Activated CD4-positive, alpha-beta T cell treated with anti-CD3 and anti-CD28 coated beads for 48 hours (primary cell): ENCODE results near the gene PSD4.

ENCODE experiments used
- DNase-seq: peaks from one replicate; pipeline ENCODE4 v3.0.0-alpha.2; 2020

The PSD4 gene

DNA sequence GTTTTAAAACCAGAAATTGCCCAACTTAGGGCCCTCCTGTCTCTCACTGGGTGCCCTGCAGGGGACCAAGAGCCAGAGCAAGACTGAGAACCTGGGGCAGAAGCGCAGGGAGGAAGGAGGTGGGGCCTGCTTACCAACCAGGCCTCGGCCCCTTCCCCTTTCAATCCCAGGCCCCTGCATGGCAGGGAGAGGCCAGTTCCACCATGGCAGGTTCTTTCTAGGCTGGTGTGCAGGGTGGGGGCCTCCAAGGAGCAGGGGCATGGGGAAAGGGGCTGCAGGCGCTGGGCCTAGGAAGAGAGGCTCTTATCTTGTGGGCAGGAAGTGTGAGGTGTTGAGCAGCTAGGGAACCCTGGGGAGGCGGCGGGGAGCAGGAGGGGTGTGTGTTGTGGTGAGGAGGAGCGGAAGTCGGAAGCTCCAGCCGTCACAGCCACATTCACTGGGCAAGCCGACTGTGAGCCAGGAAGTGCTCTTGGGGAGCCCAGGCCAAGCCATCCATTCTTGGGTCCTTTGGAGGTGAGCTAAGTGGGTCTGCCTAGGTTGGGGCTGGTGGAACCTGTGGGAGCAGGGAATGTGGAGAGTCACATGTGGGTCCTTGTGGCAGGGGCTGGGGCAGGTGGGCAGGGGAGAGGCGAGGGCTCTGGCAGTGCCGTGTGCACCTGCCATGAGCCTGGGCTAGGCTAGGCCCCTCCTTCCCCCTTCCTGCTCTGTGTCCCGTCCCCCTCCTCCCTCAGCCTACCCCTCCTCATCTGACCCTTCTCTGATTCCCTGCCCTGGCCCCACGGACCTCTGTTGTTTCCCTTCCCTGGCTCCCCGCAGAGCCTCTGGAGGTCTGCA is at the start of gene PSD4:
Gene PSD4 (plus strand): TSS at position 430 of the 834 bp plus-strand sequence. CDS start 8,486 bp downstream, outside the sequence.
- peak; percentile 93 for DNase-seq

GRCh38 chr2:113124181-113124961 is 49.4 kb upstream of the PSD4 start:
- no peak for DNase-seq

DNA sequence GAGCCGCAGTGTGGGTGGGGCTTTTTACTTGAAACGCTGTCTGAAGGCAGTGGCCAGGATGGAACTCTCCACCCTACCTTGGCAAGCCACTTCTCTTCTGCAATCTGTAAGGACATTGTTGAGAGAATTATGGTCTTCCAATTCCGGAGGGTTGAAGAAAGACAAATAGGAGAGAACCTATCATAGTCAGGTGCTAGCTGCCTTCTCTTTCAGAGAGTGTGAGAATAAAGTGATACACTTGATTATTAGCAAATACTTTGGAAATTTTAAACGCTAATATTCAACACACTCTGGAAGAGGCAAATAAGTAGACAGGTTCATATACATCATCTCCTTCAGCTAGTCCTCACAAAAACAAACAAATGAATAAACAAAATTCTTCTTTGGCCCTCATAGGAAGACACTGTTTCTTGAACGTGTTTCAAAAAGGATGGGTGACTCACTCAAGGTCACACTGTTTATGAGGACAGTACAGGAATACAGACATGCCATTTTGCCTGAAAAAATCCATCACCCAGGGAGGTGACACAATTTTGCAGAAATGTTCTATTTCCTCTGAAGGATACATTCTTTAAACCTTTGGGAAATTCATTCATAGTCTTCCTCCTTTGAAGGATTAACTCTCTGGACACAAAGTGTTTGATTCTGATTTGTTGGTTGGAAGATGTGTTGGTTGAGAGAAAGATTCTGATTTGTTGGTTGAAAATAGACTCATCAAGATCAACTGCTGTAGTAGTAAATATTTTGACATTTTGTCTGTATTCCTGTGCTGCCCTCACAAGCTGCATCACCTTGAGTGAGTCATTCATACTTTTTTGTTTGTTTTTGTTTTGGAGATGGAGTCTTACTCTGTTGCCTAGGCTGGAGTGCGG is 48.6 kb upstream of the PSD4 start:
- no peak for DNase-seq

DNA sequence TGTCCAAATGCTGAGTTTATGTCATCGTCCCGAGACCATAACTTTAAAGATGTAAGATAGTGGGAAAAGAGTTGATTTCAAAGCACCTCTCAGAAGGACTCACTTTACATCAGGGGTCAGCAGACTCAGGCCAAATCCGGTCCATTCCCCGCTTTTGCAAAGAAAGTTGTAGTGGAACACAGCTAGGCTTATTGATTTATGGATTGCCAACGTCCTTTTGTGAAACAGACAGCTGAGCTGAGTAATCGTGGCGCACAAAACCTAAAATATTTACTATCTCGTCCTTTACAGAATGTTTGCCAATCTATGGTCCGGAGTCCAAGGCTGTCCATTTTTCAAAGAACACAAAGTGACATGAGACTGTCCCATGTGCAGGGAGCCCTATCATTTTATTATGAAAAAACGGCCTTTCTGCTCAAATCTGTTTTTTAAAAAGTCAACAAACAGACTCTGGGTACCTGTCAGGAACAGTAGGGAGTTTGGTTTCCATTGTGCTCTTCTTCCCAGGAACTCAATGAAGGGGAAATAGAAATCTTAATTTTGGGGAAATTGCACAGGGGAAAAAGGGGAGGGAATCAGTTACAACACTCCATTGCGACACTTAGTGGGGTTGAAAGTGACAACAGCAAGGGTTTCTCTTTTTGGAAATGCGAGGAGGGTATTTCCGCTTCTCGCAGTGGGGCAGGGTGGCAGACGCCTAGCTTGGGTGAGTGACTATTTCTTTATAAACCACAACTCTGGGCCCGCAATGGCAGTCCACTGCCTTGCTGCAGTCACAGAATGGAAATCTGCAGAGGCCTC is 46.7 kb upstream of the PSD4 start, which contains the start of gene IL1RN:
Gene IL1RN (plus strand): TSS at position 754 of the 801 bp plus-strand sequence. CDS start 27 bp downstream, at position 781.
- DNase-seq, result no peak

DNA sequence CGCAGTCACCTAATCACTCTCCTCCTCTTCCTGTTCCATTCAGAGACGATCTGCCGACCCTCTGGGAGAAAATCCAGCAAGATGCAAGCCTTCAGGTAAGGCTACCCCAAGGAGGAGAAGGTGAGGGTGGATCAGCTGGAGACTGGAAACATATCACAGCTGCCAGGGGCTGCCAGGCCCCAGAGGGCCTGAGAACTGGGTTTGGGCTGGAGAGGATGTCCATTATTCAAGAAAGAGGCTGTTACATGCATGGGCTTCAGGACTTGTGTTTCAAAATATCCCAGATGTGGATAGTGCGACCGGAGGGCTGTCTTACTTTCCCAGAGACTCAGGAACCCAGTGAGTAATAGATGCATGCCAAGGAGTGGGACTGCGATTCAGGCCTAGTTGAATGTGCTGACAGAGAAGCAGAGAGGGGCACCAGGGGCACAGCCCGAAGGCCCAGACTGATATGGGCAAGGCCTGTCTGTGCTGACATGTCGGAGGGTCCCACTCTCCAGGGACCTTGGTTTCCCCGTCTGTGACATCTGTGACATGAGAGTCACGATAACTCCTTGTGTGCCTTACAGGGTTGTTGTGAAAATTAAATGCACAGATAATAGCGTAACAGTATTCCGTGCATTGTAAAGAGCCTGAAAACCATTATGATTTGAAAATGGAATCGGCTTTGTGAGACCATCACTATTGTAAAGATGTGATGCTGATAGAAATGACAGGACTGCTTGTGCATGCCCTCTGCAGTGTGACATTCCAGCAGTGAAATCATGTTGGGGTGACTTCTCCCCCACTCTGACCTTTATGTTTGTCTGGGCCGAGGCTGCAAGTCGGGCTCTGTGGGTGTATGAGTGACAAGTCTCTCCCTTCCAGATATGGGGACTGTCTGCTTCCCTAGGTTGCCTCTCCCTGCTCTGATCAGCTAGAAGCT is 45.9 kb upstream of the PSD4 start:
- DNase-seq, result no peak

GRCh38 chr2:113129519-113130078 is 44.2 kb upstream of the PSD4 start:
- no peak for DNase-seq

GRCh38 chr2:113131352-113132185 is 42.2 kb upstream of the PSD4 start:
- no peak for DNase-seq

- no peak for DNase-seq
Measured at GRCh38 chr2:113132414-113133021, 41.3 kb upstream of the PSD4 start.

DNA sequence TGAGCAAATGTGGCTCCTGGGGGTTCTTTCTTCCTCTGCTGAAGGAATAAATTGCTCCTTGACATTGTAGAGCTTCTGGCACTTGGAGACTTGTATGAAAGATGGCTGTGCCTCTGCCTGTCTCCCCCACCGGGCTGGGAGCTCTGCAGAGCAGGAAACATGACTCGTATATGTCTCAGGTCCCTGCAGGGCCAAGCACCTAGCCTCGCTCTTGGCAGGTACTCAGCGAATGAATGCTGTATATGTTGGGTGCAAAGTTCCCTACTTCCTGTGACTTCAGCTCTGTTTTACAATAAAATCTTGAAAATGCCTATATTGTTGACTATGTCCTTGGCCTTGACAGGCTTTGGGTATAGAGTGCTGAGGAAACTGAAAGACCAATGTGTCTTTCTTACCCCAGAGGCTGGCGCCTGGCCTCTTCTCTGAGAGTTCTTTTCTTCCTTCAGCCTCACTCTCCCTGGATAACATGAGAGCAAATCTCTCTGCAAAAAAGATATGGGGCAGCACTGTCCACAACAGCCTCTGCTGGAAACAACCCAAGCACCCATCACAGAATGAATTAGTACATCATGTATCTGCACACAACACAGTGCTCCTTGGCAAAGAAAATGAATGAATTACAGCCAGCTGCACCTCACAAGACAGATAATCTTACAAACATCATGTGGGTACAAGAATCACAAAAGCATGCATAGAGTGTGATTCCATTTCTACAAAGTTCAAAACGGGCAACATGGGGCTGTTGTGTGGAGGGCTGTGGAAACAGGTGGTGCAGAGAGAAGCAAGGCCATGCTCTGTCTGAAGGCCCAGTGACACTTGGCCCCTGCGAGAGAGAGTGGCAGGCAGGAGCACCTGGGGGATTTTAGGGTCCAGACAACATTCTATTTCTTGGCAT is 39.8 kb upstream of the PSD4 start:
- peak; percentile 25 for DNase-seq

DNA sequence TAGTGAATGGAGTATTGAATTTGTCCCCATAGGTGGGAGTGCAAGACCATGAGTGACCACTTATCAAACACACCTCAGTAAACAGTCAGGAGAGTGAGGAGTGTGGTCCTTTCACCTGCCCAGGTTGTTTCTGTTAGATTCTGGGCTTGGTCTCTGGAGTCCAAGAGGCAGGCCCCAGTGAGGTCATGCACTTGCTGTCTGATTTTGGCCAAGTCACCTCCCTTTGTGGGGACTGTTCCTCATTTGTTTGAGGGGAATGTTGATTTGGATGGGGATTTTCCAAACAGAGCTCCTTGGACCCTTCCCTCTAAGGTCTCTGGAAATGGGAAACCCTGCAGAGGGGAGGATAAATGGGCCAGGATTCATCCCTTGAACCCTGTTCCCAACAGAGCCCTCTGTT is 39.1 kb upstream of the PSD4 start:
- no peak for DNase-seq

- DNase-seq, result no peak
Measured at GRCh38 chr2:113135317-113135716, 38.5 kb upstream of the PSD4 start.

- DNase-seq, result peak; percentile 51
Measured at GRCh38 chr2:113136828-113137775, 36.7 kb upstream of the PSD4 start.

- DNase-seq, result no peak
Measured at GRCh38 chr2:113137827-113138226, 35.9 kb upstream of the PSD4 start.

GRCh38 chr2:113138428-113139322 is 35.1 kb upstream of the PSD4 start:
- peak; percentile 50 for DNase-seq

GRCh38 chr2:113141451-113141850 is 32.3 kb upstream of the PSD4 start:
- no peak for DNase-seq

DNA sequence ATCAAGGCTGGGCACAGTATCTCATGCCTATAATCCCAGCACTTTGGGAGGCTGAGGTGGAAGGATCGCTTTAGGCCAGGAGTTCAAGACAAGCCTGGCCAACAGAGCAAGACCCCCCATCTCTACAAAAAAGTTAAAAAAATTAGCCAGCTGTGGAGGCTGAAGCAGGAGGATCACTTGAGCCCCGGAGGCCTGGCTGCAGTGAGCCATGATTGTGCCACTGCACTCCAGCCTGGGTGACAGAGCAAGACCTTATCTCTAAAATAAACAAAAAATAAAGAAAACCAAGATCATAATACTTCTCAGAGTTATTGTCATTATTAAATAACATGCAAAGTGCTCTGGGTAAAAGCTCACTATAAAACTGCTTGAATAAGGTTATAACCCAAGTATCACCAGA is 31.5 kb upstream of the PSD4 start:
- no peak for DNase-seq
